Endometrial microvascular endothelial cells (primary cell): ENCODE results near the gene AGTR2. TPM values are rescaled to one million over a fixed set of nuclear protein-coding genes. Genes with fewer than 3 reads are reported as not detected.
"Not testable (repeated sequence)": the region's sequence is repeated elsewhere in the genome, so short reads cannot be mapped to it uniquely, and the experiment has no call there.

Experiments
- in situ Hi-C: cut with HindIII; loops from 2 replicates; pipeline ENCODE4 v1.10.0; 2017; ENCODE audit warnings: low sequenced_read_pairs, low pct_unique_long_range_greater_than_20kb; ENCODE audit errors: inconsistent ontology term
- total RNA-seq: library from RNA; depleted of rRNA; stranded (reverse); fragments of >200 nt; gene quantifications from one replicate; pipeline ENCODE4 v1.2.3, GENCODE V29; 2015; ENCODE audit errors: inconsistent ontology term

Gene AGTR2
- total RNA-seq: not detected

DNA sequence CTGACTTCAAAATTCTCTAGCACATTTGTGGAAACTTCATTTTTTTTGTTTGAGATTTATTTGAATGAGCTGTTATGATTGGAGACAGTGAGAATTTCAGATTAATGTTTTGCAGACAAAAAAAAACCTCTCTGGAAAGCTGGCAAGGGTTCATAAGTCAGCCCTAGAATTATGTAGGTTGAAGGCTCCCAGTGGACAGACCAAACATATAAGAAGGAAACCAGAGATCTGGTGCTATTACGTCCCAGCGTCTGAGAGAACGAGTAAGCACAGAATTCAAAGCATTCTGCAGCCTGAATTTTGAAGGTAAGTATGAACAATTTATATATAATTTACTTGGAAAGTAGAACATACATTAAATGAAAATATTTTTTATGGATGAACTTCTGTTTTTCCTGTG lies at the start of gene AGTR2:
Gene AGTR2 (plus strand): TSS at position 234 of the 400 bp plus-strand sequence. CDS start 1,537 bp downstream, outside the sequence.
- in situ Hi-C loops: no loop called here

DNA sequence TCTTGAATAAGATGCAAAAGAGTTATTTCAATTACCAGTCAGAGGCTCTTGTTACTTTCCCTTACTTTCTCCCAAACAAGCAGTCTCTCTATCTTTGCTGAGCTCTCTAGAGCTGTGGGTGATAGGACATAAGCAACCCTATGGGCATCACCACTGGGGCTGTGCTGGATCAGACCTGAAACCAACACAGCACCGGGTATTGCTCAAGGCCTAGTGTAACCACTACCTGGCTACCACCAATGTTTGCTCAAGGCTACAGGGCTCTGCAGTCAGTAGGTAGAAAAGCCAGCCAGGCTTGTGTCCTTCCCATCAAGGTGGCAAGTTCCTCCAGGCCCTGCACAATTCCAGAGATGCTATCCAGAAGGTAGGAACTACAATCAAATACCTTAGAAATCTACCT lies 35.3 kb upstream of the AGTR2 start:
- in situ Hi-C loops: no loop called here

- in situ Hi-C loops: not testable (repeated sequence)
These were observed 29.3 kb upstream of the AGTR2 start for GRCh38 chrX:116141270-116141669.

GRCh38 chrX:116142976-116143375 lies 27.6 kb upstream of the AGTR2 start:
- in situ Hi-C loops: no loop called here

- in situ Hi-C loops: no loop called here
These were observed 2.4 kb downstream of the AGTR2 start for GRCh38 chrX:116172976-116173375.

- in situ Hi-C loops: no loop called here
These were observed 10.8 kb downstream of the AGTR2 start for GRCh38 chrX:116181300-116181699.

DNA sequence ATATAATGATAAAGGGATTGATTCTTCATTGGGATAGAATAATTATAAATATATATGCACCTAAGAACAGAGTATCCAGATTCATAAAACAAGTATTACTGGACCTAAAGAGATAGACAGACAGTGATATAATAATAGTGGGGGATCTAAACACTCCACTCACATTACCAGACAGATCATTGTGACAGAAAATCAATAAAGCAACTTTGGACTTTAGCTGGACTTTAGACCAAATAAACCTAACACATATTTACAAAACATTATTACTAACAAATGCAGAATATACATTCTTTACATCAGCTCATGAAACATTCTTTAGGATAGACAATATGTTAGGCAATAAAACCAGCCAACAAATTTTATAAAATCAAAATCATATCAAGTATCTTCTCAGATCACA lies 14.6 kb downstream of the AGTR2 start:
- in situ Hi-C loops: no loop called here

DNA sequence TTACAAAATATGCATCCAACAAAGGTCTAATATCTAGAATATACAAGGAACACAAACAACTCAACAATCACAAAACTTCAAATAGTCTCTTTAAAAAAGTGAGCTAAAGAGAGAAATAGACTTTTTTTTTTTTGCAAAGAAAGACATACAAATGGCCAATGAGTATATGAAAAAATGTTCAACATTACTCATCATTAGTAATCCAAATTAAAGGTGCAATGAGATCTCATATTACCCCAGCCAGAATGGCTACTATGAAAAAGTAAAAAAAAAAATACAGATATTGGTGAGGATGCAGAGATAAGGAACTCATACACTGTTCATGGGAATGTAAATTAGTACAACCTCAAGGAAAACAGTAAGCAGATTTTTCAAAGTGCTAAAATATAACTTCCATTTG lies 24.1 kb downstream of the AGTR2 start:
- in situ Hi-C loops: no loop called here

DNA sequence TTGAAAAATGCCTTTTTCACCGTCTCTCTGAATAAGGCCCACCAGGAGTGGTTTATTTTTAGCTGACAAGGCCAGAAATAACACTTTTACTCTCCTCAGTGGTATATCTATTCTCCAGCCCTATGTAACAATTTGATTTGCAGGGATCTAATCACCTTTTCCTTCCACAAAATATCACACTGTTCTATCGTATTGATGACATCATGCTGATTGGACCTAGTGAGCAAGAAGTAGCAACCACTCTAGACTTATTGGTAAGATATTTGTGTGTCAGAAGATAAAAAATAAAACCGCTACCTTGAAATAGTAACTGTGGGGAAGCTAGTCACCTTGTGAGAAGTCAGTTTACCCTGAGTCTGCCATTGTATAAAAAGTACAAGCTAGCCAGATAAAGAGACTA lies 27.7 kb downstream of the AGTR2 start:
- in situ Hi-C loops: no loop called here

DNA sequence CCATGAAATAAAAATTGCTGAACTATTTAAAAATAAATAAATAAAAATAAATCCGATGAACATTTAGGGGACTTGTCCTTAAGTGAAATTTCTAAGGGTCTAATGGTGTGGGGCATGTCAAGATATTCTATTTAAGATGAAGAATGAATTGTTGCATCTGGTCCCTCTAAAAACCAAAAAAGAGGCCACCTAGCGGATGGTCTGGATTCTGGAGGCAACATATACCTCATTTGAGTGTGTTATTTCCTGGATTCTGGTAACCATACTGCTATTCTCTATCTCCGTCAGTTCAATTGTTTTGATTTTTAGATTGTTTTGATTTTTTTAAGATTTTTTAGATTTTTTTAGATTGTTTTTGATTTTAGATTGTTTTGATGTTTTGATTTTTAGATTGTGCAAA lies 28.3 kb downstream of the AGTR2 start:
- in situ Hi-C loops: no loop called here

- in situ Hi-C loops: no loop called here
These were observed 34.4 kb downstream of the AGTR2 start for GRCh38 chrX:116204932-116205331.

DNA sequence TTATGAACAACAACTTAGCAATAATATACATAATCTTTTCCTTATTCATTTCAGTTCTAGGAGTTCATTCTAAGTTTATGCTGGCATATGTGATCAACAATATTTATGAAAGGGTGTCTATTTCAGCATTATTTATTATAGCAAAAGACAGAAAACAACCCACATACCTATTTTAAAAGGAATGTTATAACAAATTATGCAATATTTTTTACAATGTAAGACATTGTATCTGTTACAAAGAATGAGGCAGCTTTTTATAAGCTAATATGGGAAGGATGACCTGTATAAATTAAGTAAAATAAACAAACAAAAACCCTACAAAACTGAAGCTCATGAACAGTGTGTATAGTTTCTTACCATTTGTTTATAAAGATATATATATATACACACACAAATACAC lies 42.7 kb downstream of the AGTR2 start:
- in situ Hi-C loops: no loop called here

DNA sequence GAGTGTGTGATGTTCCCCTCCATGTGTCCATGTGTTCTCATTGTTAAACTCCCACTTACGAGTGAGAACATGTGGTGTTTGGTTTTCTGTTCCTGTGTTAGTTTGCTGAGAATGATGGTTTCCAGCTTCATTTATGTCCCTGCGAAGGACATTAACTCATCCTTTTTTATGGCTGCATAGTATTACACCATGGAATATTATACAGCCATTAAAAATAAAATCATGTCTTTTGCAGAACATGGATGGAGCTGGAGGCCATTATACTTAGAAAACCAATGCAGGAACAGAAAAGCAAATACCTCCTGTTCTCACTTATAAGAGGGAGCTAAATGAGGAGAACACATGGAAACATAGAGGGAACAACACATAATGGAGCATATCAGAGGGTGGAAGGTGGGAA lies 46.5 kb downstream of the AGTR2 start:
- in situ Hi-C loops: not testable (repeated sequence)
